Amygdala (tissue), 56 donors: ENCODE data around the gene NUP214.
"Not testable (repeated sequence)": the region's sequence is repeated elsewhere in the genome, so short reads cannot be mapped to it uniquely, and the experiment has no call there.

Experiments
- DNase-seq, 56 donors: peaks; one replicate each; lab custom pipeline; 2025; lab: John Stamatoyannopoulos, UW

The NUP214 gene

DNA sequence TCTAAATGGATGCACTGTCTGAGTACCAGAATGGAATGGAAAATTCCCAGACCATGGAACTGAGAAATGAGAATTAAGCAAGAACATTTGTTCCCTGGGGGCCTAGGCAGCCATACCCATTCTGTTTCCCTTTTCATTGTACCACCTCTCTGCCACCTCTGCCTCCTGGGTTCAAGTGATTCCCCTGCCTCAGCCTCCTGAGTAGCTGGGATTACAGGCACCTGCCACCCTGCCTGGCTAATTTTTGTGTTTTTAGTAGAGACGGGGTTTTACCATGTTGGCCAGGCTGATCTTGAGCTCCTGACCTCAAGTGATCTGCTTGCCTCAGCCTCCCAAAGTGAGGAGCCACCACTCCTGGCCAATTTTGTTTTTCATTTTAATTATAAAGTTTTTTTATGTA is 33.3 kb downstream of the NUP214 start:
- not testable (repeated sequence) for DNase-seq

DNA sequence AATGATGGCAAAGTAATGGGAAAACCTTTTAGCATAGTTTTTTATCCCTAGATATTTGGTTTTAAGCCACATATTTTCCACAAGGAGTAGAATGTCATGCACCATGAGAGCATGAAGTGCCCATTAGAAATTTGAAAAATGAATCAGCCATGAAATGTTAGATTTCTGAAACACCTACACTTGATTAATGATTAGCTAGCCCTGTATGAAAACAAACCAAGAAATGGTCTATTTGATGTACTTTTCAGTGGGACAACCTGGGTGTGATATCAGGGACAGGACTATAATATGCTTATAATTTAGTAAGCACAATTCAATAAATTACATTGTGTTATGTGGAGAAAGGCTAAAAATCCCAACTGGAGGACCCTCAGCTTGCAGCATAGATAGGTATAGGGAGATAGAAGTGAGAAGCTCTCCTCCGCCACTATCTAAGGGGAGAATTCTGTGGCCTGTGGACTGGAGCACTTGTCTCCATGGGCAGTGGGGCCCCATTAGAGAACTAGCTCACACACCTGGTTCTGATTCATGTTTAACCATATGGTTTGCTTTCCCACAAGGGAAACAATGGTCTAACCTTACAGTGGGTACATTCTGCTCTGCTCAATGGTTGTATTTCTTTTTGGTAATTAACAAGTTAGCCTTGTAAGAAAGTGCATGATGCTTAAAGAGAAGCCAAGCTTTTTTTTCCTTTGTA is 35.2 kb downstream of the NUP214 start:
- DNase-seq = no peak

- DNase-seq = no peak
Observed at GRCh38 chr9:131161585-131161984, 36.2 kb downstream of the NUP214 start.

DNA sequence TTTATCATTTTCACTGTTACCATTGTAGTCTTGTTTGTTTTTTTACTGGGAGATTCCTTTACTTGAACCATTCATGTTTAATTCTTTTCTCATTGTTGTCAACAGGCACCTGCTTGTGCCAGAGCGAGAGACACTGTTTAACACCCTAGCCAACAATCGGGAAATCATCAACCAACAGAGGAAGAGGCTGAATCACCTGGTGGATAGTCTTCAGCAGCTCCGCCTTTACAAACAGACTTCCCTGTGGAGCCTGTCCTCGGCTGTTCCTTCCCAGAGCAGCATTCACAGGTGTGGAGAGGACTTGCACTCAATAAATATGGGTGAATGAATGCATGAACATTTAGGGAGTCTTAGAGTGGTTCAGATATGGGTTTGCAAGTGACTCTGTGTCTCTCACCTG is 37.5 kb downstream of the NUP214 start:
- DNase-seq = no peak

GRCh38 chr9:131165523-131165922 is 40.1 kb downstream of the NUP214 start:
- no peak for DNase-seq

- no peak for DNase-seq
Observed at GRCh38 chr9:131167146-131167692, 41.8 kb downstream of the NUP214 start.

- DNase-seq = no peak
Observed at GRCh38 chr9:131167936-131168335, 42.5 kb downstream of the NUP214 start.

DNA sequence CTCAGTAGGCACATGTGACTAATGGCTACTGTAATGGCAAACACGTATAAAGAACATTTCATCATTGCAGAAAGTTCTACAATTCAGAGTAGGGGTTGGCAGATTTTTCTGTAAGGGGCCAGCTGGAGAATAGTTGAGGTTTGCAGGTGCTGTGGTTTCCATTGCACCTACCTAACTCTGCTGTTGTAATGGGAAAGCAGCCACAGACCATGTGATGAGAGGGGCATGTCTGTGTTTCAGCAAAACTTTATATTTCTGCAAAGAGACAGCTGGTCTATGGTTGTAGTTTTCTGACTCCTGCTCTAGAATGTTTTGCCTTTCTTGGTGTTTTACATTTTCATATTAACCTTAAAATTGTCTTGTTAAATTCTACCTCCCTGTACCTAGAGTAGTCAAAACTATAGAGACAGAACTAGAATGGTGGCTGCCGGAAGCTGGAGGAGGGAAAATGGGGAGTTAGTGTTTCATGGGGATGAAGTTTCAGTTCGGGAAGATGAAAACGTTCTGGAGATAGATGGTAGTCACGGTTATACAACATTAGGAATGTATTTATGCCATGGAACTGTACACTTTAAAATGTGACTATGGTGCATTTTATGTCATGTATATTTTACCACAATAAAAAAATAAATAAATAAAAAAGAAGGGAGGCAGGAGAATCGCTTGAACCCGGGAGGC is 44.3 kb downstream of the NUP214 start:
- DNase-seq = no peak

- DNase-seq = no peak
Observed at GRCh38 chr9:131173995-131174394, 48.6 kb downstream of the NUP214 start.

- no peak for DNase-seq
Observed at GRCh38 chr9:131174681-131175239, 49.4 kb downstream of the NUP214 start.

GRCh38 chr9:131177898-131178297 is 52.5 kb downstream of the NUP214 start:
- no peak for DNase-seq

GRCh38 chr9:131178382-131178781 is 53.0 kb downstream of the NUP214 start:
- DNase-seq = peak in 48 of 56 donors; percentile 1 to 74 (median 24)

DNA sequence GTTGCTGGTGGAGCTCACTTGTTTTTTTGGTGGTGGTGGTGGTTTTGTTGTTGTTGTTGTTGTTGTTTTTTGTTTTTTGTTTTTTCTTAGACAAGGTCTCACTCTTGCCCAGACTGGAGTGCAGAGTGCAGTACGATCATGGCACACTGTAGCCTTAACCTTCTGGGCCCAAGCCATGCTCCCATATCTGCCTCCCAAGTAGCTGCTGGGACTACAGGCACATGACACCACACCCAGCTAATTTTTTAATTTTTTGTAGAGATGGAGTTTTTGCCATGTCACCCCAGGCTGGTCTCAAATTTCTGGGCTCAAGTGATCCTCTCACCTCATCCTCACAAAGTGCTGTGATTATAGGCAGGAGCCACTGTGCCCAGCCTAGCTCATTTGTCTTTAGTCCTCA is 53.5 kb downstream of the NUP214 start:
- DNase-seq = no peak

- no peak for DNase-seq
Observed at GRCh38 chr9:131179561-131180219, 54.3 kb downstream of the NUP214 start.

GRCh38 chr9:131180454-131180853 is 55.1 kb downstream of the NUP214 start:
- DNase-seq = no peak

DNA sequence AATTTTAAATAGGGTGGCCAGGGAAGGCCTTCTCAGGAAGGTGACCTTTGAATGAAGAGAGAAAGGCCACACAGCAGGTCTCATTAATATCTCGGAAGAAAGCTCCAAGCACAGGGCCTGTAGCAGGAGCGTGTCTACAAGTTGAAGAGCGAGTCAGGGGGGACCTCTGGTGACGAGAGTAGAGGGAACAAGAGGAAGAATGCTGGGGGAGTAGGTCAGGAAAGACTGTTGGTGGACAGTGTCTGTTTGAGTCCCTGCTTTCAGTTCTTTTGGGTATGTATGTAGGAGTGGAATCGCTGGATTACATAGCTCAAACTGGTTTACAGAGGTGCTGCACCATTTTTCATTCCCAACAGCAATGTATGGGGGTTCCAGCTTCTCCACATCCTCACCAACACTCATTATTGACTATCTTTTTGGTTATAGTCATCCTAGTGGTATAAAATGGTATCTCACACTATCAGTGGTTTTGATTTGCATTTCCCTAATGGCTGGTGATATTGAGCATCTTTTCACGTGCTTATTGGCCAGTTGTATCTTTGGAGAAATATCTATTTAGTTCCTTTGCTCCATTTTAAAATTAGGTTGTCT is 55.8 kb downstream of the NUP214 start:
- DNase-seq = no peak

GRCh38 chr9:131185924-131186323 is 60.5 kb downstream of the NUP214 start:
- DNase-seq = no peak

DNA sequence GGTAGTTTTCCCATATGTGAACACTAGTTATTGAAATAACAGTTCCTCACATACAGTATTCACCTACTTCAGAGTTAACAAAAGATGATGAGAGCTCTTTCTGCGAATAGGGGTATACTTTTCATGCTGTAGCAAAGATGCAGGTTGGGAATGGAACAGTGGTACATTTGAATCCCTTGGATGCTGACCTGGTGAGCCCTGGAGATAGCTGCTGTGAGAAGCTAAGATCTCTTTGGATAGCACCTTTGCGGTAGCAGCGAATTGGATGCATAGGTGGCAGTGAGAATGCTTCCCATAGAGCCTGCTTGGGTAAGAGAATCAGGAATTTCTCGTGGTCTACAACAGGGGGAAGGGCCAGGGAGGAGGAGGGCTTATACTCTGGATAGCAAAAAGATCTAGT is 61.2 kb downstream of the NUP214 start:
- DNase-seq = no peak

- DNase-seq = no peak
Observed at GRCh38 chr9:131187957-131188356, 62.6 kb downstream of the NUP214 start.

DNA sequence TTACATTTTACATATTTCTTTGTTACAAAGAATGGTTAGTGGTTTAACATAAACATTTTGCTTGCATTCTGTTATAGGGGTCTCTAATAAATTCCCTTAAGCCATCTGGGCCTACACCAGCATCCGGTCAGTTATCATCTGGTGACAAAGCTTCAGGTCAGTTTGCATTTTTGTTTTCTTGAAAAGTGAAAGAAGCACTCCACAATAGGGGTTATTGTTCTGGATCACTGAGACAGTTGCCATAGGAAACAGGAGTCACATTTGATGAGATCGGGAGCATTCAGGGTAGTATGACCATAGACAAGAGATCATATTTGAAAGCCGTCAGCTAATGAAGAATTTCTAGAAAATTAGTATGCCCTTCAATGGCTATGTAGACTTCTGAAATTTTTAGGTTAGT is 63.6 kb downstream of the NUP214 start:
- DNase-seq = no peak

GRCh38 chr9:131190191-131190590 is 64.8 kb downstream of the NUP214 start:
- DNase-seq = no peak
